HUDEP-2 (cell line): ENCODE data around the gene FCMR.

Source experiments
- DNase-seq, 76 experiments: peaks; one replicate each; lab custom pipeline; 2025; ENCODE audit not compliant: unreplicated experiment in 76 of 76; lab: John Stamatoyannopoulos, UW

Gene FCMR, protein sequence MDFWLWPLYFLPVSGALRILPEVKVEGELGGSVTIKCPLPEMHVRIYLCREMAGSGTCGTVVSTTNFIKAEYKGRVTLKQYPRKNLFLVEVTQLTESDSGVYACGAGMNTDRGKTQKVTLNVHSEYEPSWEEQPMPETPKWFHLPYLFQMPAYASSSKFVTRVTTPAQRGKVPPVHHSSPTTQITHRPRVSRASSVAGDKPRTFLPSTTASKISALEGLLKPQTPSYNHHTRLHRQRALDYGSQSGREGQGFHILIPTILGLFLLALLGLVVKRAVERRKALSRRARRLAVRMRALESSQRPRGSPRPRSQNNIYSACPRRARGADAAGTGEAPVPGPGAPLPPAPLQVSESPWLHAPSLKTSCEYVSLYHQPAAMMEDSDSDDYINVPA

DNA sequence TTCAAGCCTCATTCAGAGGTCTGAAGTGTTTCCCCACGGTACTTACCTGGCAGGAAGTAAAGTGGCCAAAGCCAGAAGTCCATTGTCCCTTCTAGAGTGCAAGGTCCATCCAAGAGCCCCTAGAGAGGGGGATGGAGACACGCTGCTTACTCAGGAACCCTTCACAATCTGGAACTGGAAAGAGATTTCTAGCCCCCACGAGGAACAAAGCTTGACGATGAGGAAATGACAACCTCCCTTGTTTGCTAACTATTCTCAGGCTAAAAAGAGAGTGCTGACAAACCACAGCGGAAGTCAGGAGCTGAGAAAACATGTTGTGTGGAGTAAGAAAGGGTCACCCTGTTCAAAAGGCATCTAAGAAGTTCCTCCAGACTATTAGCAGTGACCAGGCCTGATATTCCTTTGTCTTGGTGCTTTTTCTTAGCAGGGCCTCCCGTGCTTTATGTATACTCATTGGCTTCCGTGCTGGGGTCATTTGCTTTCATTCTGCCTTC lies at the start of gene FCMR:
Gene FCMR (minus strand): TSS at position 170 of the 494 bp plus-strand sequence. CDS start 87 bp downstream, at position 83.
- DNase-seq: no peak

DNA sequence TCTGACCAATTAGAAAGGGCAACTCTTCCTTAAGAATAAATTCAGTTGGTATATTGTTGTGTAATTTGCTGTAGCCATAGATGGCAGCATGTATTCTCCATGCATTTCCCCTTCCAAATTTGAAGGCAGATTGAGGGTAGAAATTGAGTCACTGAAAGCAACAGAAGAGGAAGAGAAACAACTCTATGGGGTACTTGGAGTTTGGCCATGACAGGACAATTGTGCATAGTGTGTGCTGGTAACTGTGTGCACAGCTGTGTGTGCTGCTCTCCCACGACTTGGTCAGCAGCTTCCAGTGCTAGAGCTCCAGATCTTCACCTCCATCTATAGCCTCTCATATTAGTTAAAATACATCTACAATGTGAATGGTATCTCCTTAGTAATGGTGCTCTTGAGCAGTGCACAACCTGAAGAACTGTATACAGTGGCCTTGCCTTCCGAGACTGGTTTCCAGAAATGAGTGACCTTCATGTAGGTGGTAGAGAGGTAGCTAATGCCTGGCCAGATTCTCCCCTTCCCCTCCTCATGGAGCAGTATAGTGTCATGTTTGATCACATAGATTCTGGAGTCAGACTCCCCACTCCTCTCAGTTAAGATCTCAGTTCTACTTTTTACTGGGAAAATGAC lies 49.4 kb upstream of the FCMR start:
- DNase-seq: no peak

DNA sequence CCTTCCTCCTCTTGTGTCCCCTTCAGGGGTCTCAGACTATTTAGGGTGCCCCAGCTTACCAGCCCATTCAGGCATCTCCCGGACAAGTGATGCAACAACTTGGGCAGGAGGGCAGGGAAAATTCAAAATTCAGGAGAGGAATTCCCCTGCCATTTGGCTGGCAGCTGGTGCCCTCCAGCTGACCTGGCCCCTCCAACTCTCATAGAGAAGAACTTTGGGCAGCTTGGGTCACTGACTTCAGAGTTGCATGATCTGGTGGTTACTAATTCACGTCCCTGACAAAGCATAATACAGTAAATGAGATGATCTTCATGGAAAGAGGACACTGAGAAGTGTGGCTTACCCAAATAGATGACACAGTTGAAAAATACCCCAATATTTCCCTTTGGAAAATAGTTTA lies 48.7 kb upstream of the FCMR start, which contains the start of gene FCAMR:
Gene FCAMR (minus strand): TSS at position 15 of the 400 bp plus-strand sequence. CDS start 335 bp downstream, outside the sequence.
- DNase-seq: no peak

DNA sequence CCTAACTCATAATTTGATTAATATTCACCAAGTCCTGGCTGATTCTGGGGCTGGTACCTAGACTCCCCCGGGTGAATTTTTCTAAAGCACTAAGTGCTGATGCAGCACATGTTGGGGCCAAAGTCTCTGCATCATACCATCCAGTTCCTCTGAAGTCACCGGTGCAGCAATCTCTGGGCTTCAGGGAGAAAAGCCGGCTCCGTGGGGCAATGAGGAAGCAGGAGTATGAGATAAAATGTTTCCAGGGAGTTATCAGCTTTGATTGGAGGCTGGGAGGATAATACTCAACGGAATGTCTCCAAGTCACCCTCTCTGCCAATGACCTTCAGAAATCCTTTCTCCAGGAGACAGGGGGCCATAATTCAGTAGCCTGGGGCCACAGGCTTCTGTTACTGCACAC lies 47.3 kb upstream of the FCMR start:
- no peak for DNase-seq

DNA sequence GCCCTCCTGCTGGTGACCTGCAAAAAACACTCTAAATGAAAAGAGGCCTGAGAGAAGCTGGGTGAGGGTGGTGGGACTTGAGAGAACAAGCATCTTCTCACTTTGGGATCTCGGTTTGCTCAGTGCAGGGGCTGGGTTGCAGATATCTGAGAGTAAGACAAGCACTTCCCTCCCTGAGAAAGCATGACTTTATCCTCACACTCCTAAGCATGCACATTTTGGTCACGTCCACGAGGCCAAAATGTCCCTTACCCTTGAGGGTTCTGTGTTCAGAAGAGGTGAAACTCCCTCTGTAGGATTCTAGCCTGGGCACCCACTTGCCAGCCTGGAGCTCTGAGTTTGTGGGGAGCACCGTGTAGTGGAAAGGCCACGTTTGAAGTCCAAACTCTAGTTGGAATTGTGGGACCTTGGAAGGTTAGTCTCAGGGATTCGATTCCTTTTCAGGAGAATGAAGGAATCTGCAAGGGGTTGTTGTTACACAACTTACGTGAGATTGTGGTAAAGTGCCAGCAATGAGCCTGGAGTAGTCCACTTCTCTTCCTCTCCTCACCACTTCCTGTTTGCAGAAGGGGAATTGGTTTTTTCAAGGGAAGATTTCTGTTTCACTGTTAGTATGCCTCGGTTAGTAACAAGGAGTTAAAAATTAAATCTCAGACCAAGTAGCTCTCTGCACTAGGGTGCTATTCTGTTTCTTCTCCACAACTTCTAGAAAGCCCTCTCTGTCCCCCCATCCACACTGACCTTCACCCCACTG lies 45.5 kb upstream of the FCMR start:
- no peak for DNase-seq

DNA sequence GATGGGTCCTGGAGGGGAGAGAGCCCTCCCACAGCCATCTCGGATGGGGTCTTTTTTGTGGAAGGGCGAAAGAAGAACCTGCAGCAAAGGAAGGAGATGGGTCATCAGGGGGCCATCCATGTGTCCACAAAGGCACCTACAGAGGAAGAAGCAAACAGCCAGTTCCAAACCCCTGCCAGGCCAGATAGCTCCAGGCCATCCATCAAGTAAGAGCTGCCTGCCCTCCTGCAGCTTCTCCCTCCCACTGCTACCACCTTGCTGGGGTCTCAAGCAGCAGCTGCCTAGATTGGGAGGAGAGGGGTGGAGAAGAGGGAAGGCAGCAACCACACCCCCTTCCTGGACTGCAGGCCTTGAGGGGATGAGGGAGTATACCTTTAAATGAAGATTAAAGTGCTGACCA lies 44.0 kb upstream of the FCMR start:
- no peak for DNase-seq

DNA sequence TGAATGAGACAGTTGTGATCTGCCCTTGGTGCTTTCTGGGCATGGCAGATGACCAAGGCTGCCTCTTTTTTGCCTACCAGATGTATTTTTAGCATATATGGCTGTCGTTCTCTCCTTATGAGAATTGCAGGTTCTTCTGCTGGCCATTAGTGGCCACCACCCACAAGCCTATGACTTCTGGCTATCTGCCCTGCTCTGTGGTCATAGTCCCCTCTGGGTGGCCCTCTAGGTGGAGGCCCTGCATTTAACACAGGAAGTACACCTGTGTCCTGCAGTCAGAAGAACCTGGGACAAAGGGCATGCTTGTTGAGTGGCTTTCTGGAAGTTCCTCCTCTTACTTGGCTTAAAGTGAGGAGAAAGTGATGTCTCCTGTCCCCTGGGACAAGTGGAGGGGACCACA lies 42.0 kb upstream of the FCMR start:
- no peak for DNase-seq

DNA sequence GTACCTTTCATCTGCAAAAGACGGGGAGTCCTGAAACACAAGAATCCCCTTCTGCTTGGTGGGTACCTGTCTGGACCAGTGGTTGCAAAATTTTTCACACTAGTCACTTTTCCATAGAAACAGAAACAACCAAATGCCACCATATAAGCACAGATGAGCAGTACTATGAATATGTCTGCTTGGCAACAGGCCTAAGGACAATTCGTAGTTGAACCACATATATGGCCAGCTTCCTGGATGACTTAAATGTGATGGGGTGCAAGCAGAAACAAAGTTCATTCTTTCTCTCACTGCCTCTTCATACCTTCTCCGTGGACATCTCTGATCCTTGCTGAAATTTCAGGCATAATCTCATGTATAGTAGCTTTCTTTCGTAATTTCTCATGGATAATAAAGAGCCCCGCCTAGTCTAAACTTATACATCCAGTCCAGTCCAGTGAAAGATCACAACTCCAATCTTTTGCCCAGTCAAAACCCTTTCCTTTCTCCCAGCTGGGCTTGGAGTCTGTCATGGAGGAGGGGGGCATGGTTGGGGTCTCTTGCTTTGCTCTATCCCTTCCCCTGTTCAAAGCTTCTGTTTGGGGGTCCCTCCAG lies 41.5 kb upstream of the FCMR start:
- DNase-seq: no peak

DNA sequence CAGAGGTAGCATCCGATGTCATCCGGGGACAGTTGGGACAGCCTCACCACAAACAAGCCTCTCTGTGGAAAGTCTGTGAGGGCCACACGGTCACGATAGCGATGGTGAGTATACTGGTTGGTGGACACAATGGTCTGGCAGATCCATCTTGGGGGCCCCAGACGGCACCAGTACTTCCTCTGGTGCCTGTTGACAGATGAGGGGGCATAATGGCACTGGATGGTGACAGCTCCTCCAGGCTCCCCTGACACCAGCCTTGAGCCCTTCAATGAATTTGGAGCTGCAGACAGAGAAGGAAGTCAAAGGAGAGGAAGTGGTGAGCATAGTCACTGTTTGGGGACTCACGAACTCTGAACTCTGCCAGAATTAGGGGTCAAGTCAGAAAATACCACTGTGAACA lies 40.5 kb upstream of the FCMR start:
- no peak for DNase-seq

DNA sequence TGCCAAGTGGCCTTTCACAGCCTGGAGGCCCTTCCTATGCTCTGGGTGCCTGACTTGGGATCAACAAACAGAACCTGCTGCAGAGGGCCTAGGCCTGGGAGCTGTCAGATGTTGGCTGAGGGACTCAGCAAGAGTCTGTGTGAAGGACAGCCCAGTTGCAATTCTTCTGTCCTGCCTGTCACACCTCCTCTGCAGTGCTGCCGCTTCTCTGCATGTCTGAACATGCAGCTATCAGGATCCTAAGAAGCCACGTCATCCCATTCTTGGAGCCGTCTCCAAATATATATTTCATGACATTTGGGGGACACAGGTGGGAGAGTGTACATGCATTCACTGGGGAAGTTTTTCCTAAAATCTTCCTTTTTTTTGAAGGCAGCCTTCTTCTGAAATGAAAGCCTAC lies 39.9 kb upstream of the FCMR start:
- DNase-seq: no peak

DNA sequence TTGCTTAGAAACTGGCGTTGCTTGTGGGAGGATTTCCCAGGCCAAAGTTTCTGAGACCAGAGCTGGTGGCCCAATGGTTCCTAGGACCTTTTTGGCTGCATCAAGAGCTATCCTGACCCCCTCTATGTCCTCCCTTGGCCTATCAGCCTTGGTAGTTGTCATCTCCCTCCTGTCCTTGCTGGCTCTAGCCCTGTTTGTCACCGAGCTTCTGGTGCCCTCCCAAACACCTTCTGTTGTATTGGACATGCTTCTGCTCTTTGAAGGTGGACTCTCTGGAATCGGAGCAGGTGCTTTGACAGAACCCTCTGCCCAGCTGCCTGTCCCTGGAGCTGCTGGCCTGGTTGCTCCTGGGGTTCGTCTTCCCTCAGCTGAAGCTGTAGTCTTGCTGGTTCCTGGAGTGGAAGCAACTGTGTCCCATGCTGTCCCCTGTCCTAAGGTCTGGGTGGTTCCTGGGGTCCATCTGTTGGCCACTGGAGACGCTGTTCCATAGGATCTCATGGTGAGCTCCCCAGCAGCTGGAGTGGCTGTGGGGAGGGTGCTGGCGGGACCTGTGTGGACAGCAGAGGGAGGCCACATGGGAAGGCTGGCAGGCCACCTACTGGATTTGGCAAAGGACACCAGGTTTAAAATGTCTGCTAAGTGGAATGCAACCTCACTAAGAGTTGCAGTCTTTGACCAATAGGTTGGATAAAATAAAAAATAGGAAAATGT lies 39.1 kb upstream of the FCMR start:
- no peak for DNase-seq

DNA sequence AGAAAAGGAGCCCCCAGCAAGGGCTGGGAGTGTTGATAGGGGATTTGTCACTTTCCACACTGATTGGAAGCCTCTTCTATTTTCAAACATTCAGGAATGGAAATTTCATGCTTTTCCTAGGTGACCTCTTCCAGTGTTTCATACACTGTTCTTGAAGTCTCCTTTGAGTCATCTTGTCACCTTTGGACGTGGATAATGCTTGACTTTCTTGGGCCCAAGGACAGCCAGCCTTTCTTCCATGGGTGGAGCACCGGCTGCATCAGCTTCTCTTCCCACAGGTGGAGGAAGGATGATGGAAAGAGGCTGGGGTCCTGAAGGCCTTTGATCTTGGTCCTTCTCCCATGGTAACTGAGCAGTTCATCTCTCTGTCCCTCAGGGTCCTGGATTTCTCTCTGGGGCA lies 36.4 kb upstream of the FCMR start:
- DNase-seq: no peak

DNA sequence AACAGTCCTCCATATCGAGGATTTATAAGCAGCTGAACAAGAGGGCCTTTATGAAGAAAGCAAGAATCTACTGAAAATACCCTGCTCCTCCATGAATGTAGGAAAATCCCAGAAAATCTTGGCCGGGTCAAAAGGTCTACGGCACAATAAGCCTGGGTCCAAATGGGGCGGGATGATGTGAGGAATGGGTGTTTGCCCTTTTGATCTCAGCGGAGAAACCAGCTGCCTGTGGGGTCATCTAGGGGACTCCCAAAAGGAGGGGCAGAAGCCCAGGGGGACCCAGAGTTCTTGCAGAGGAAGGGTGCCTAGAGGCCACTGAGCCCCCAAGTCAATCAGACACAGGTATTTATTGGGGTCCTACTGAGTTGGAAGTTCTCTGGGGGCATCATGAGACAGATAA lies 35.9 kb upstream of the FCMR start:
- DNase-seq: no peak

DNA sequence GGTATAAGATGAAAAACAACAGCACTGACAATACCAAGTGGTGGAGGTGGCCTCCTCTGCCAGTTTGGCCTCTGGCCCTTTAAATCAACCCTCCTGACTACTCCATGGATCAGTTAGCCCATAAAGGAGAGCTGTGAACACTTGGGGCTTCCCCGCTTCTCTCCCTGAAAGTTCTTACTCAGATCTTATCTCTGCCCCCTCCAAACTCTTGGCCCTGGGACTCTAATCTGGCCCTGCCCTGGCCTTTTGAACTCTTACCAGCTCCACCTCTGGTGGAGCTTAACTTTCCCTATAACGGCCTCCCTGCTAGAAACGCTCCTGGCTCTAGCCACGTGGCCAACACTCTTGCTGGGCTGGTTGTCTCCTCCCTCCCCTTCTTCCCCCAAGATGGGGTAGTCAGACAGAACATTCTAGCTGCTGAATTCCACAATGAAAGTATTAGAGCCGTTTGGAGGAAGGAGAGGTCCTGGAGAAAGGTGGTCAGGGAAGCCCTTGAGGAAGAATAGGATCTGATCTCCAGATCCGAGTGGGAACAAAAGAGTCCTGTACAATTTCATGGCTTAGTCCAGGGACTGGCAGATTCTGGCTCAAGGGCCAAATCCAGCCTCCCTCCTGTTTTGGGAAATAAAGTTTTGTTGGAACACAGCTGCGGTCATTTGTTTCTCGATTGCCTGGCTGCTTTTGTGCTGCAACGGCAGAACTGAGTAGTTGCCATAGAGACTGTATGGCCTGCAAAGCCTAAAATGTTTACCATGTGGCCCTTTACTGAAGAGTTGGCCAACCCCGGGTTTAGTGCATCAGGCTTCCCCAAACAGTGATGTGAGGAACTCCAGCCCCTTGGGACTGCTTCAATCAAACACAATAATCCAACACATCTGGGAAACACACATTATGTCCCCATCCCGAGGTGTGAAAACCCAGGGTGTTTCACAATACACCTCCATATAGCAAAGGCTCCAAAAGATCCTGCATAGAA lies 34.0 kb upstream of the FCMR start:
- DNase-seq: peak in 8 of 76 experiments; percentile 4 to 19 (median 16)

DNA sequence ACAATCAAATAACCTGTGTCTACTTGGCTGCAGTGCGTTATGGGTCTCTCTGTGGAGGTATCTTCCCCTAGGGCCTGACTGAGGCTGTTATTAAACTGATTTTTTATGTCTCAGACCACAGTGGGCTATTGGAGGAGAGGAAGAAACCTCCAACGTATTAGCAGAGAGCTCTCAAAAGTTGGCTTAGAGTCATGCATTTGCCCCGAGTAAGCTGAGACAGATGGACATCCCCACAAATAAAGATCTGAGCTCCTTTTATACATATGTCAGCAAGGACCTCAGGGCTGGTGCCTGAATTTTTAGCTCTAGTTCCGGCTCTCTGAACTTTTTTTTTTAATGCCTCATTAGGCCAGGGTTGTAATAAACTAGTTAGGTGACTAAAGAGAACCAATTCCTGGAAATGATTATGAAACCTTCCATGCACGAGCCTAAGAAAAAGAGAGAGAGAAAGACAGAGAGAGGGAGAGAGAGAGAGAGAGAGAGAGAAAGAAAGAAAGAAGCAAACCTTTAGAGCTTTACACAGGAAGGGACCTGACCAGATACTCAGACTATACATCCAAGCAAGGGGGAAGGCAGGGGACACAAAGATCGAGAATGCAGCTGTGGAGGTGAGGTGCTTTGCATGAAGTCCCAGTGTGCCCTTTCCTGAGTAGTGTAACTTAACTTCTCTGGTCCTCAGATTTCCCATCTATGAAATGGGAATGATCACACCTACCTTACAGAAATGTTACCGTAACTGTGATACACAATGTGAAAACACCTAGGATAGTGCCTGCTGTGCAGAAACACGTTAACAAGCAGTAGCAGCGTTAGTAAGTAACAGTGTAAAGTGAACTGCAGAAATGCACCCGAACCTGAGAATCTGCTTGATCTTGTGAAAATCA lies 33.0 kb upstream of the FCMR start:
- DNase-seq: no peak

DNA sequence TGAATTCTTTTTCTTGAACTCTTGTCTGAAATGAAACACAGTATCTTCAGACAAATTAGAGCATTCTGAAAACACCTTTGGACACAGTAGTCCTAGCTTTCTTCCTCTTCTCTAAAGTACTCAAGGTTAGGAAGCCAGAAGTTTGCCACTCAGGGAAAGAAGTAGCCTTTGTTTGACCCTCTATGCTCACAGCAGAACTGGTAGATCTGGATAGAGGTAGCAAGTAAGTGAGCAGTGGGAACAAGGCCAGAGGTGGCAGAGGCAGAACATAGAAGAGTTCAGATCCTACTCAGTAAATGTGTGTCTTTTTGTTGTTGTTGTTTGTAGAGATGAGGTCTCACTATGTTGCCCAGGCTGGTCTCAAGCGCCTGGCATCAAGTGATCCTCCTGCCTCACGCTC lies 31.9 kb upstream of the FCMR start:
- DNase-seq: no peak

DNA sequence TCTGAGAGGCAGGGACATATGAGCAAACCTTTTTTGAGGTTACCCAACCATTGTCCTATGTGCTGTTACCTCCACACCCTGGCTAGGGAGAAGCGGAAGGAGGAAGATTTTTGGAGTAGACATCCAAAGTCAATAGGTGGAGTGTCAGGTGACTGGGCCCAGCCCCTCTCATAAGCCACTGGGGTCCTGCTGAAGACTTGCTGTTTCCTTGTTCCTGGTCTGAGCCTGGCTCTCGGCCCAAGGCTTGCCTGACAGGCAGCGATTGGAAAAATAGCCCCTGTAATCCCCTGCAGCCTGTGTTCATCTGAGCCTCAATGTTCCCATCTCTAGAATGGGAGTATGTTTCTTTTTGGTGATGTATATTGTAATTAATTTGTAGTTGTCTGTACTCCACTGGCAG lies 31.4 kb upstream of the FCMR start:
- no peak for DNase-seq

DNA sequence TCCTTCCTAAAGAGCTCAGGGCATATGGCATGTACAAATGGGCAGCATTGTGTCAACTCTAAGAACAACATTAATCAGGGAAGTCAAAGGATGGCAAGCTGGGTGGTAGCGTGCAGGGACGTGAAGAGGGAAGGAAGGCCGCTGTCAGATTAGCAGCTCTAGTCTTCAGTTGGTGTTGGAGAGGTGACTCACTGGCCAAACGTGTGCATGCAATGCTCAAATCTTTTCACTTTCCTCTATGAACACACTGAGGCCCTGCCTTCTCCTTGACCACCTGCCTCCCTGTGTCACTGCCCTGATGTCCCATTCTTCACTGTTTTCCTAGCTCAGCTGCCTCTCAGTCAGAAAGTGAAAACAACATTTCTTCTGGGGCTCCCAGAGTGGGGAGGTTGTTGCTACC lies 30.4 kb upstream of the FCMR start:
- DNase-seq: no peak
